CD4-positive, alpha-beta T cell (primary cell): ENCODE results near the gene TMPRSS6. TPM values are rescaled to one million over a fixed set of nuclear protein-coding genes. Genes with fewer than 3 reads are reported as not detected.

ENCODE experiments used
- ATAC-seq: fragments of 200-7000 bp; cut with Tn5 transposase; one replicate; pipeline ENCODE4 v1.10.0; 2022; ENCODE audit warnings: mild to moderate bottlenecking; ENCODE audit not compliant: poor library complexity
- CTCF ChIA-PET: fragments of 350-600 bp; sonication (Branson Sonifier 250); formaldehyde crosslinking; loops from one replicate; lab custom pipeline; 2021; ENCODE audit warnings: antibody characterized with exemption, inconsistent platforms; lab: Charles Lee
- POLR2A ChIA-PET: fragments of 350-600 bp; sonication (Branson Sonifier 250); formaldehyde crosslinking; loops from one replicate; lab custom pipeline; 2021; ENCODE audit warnings: antibody characterized with exemption, inconsistent platforms; lab: Charles Lee
- DNase-seq, 14 experiments: peaks; one replicate each; pipeline ENCODE4 v3.0.0-alpha.2; 2013 to 2020; ENCODE audit warnings: mixed read lengths in 2 of 14
- H3K27ac ChIP-seq, 2 donors: one replicate each; pipeline versions ENCODE4 v1.5.1 to v1.7.0; 2013; ENCODE audit warnings: low read length in 2 of 2, low read depth in 1 of 2, mild to moderate bottlenecking in 1 of 2
- H3K27me3 ChIP-seq, 2 experiments: 1 replicate in 1 of 2; 2 replicates in 1 of 2; pipeline versions ENCODE4 v1.6.1 to v1.7.0; 2013; ENCODE audit warnings: low read length in 2 of 2, control low read depth in 1 of 2, mild to moderate bottlenecking in 1 of 2, moderate library complexity in 1 of 2; ENCODE audit not compliant: insufficient read depth in 2 of 2, control insufficient read depth in 1 of 2
- H3K36me3 ChIP-seq: one replicate; pipeline ENCODE4 v1.6.1; 2013; ENCODE audit warnings: low read length, control low read depth; ENCODE audit not compliant: insufficient read depth
- H3K4me1 ChIP-seq: one replicate; pipeline ENCODE4 v1.6.1; 2013; ENCODE audit warnings: low read length, control low read depth; ENCODE audit not compliant: insufficient read depth
- H3K4me3 ChIP-seq: one replicate; pipeline ENCODE4 v1.5.1; 2013; ENCODE audit warnings: mild to moderate bottlenecking, low read length, moderate library complexity
- H3K9me3 ChIP-seq, 2 experiments: 1 replicate in 1 of 2; 2 replicates in 1 of 2; pipeline versions ENCODE4 v1.6.1 to v1.7.0; 2013; ENCODE audit warnings: low read length in 2 of 2, mild to moderate bottlenecking in 2 of 2, control low read depth in 1 of 2, moderate library complexity in 1 of 2; ENCODE audit not compliant: control insufficient read depth in 1 of 2, insufficient read depth in 1 of 2
- H3K27ac Mint-ChIP-seq: one replicate; pipeline ENCODE4 v1.8.0; 2020; ENCODE audit warnings: mixed read lengths
- H3K27me3 Mint-ChIP-seq: one replicate; pipeline ENCODE4 v1.8.0; 2021; ENCODE audit warnings: mixed read lengths
- H3K36me3 Mint-ChIP-seq: one replicate; pipeline ENCODE4 v1.8.0; 2021; ENCODE audit warnings: low read depth, mixed read lengths
- H3K4me1 Mint-ChIP-seq: one replicate; pipeline ENCODE4 v1.8.0; 2021; ENCODE audit warnings: low read depth, mixed read lengths
- H3K4me3 Mint-ChIP-seq: one replicate; pipeline ENCODE4 v1.8.0; 2020; ENCODE audit warnings: mild to moderate bottlenecking, mixed read lengths
- H3K9me3 Mint-ChIP-seq: one replicate; pipeline ENCODE4 v1.8.0; 2020; ENCODE audit warnings: mixed read lengths
- intact Hi-C, 2 experiments: fragments of 100-400 bp; cut with DNase I in 1 of 2; cut with micrococcal nuclease in 1 of 2; formaldehyde crosslinking; loops; one replicate each; pipeline versions ENCODE4 v1.15.1 to v1.9.0; 2023 to 2025; cut with DNase I, micrococcal nuclease
- total RNA-seq, 174 experiments: library from RNA in 2 of 174; stranded (reverse) in 2 of 174; gene quantifications; one replicate each; pipeline ENCODE4 v1.2.3 and lab custom pipeline; 2021 to 2026
- TF ChIP-seq, protein P1 (sequence below): fragments of 200-600 bp; IDR thresholded peaks from one replicate; pipeline ENCODE4 v1.8.0; 2022; ENCODE audit warnings: antibody characterized with exemption, mild to moderate bottlenecking

Gene TMPRSS6
- total RNA-seq, 2 experiments from 2014 or later: 0.19 to 0.39 TPM

DNA sequence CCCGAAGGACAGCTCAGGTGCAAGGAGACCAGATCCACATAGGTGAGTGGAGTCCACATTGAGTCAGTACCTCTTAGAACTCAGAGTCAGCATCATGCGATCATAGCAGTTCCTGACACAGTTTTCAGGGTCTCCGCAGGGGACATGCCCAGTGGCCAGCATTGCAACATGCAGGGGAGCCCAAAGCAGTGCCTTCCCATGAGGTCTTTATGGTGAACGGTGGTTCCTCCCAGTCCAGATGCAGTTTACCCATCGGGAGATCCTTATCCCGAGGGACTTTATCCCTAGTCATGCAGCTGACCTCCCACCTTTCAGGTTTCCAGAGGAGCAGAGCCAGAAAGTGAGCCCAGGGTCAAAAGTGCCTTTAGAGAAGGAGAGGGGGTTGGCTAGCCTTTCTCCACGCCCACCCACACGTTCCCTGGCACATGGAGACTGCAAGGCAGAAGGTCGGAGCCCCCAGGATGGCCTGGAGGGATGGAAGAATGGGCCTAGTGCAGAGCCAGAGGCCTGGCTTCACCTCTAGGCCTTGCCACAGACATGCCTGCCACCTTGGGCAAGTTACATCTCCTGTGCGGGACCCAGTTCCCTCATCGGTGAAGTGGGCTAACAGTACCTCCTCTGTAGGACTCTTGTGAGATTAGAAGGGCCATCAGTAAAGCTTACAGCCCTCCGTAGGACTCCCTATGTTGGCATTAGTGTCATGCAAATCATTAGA lies 51.6 kb downstream of the TMPRSS6 start:
- POLR2A ChIA-PET: no interaction called here
- Histone ChIP-seq H3K36me3 (peaks cover 37% of the 10 kb centered on the region), H3K4me3 (no peak overlapping the region), H3K9me3 (no peaks in the 10 kb centered on the region), H3K27me3 (no peaks in the 10 kb centered on the region), H3K4me1 (peaks cover 27% of the 10 kb centered on the region), H3K27ac (no peak overlapping the region)
- Mint-ChIP-seq H3K27ac (no peak overlapping the region), H3K4me3 (no peak overlapping the region), H3K9me3 (no peaks in the 10 kb centered on the region), H3K4me1 (peaks cover 6% of the 10 kb centered on the region), H3K36me3 (peaks cover 32% of the 10 kb centered on the region), H3K27me3 (no peaks in the 10 kb centered on the region)
- intact Hi-C loops: no loop called here
- TF ChIP-seq, protein P1, sequence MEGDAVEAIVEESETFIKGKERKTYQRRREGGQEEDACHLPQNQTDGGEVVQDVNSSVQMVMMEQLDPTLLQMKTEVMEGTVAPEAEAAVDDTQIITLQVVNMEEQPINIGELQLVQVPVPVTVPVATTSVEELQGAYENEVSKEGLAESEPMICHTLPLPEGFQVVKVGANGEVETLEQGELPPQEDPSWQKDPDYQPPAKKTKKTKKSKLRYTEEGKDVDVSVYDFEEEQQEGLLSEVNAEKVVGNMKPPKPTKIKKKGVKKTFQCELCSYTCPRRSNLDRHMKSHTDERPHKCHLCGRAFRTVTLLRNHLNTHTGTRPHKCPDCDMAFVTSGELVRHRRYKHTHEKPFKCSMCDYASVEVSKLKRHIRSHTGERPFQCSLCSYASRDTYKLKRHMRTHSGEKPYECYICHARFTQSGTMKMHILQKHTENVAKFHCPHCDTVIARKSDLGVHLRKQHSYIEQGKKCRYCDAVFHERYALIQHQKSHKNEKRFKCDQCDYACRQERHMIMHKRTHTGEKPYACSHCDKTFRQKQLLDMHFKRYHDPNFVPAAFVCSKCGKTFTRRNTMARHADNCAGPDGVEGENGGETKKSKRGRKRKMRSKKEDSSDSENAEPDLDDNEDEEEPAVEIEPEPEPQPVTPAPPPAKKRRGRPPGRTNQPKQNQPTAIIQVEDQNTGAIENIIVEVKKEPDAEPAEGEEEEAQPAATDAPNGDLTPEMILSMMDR: no peak
- ATAC-seq: no peak
- CTCF ChIA-PET: no interaction called here
- no peak for DNase-seq

DNA sequence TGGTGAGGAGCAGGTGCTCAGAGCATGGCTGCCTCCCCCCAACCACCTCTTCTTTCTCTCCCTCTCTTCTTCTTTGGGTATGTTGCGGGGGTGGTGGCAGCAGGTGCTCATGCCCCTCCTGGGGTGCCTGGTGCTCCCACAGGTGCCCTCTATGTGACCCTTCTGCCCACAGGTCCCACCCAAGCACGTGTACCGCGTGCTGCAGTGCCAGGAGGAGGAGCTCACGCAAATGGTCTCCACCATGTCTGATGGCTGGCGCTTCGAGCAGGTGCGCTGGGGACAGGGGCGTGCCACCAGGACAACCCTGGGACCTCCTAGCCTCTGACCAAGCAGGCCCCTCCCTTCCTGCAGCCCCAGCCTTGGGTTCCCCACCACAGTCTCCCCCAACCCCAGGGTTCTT lies 52.3 kb downstream of the TMPRSS6 start:
- no peaks in the 10 kb centered on the region for H3K27me3 ChIP-seq
- peaks cover 32% of the 10 kb centered on the region for H3K36me3 Mint-ChIP-seq
- H3K4me1 Mint-ChIP-seq: peaks cover 10% of the 10 kb centered on the region
- H3K36me3 ChIP-seq: peaks cover 37% of the 10 kb centered on the region
- no peak overlapping the region for H3K27ac Mint-ChIP-seq
- intact Hi-C loops: no loop called here
- ATAC-seq (no peak), DNase-seq (no peak)
- no peak overlapping the region for H3K4me3 ChIP-seq
- H3K9me3 Mint-ChIP-seq: no peaks in the 10 kb centered on the region
- H3K4me3 Mint-ChIP-seq: no peak overlapping the region
- POLR2A ChIA-PET: no interaction called here
- H3K9me3 ChIP-seq: no peaks in the 10 kb centered on the region
- H3K27ac ChIP-seq: no peak overlapping the region
- CTCF ChIA-PET: no interaction called here
- TF ChIP-seq, protein P1: no peak
- H3K27me3 Mint-ChIP-seq: no peaks in the 10 kb centered on the region
- peaks cover 34% of the 10 kb centered on the region for H3K4me1 ChIP-seq

DNA sequence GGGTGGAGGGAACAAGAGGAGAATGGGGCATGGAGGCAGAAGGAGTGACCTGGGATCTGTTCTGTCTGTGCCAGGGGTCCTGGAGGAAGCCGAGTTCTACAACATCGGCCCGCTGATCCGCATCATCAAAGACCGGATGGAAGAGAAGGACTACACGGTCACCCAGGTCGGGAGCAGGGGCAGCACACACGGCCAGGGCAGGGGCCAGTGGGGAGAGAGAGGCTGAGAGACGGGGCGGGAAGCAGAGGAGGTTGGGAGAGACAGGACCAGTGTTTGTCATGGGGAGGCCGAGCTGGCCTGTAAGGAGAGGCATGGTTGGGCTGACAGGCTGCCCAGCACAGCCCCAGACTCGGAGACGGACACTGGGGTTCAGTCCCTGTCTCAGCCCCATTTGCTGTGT lies 53.3 kb downstream of the TMPRSS6 start:
- no peak overlapping the region for H3K4me3 ChIP-seq
- no peaks in the 10 kb centered on the region for H3K27me3 ChIP-seq
- peaks cover 38% of the 10 kb centered on the region for H3K4me1 ChIP-seq
- H3K27ac Mint-ChIP-seq: no peak overlapping the region
- TF ChIP-seq, protein P1: no peak
- H3K27me3 Mint-ChIP-seq: no peaks in the 10 kb centered on the region
- DNase-seq (no peak), ATAC-seq (no peak)
- H3K4me3 Mint-ChIP-seq: no peak overlapping the region
- H3K27ac ChIP-seq: no peak overlapping the region
- ChIA-PET POLR2A (no interaction called here), CTCF (no interaction called here)
- H3K9me3 Mint-ChIP-seq: no peaks in the 10 kb centered on the region
- peaks cover 10% of the 10 kb centered on the region for H3K4me1 Mint-ChIP-seq
- H3K36me3 ChIP-seq: peaks cover 34% of the 10 kb centered on the region
- H3K9me3 ChIP-seq: no peaks in the 10 kb centered on the region
- peaks cover 32% of the 10 kb centered on the region for H3K36me3 Mint-ChIP-seq
- intact Hi-C loops: no loop called here
